Body of pancreas (tissue), 4 donors: ENCODE results near the gene MS4A4E.

Source experiments
- POLR2A ChIP-seq, 3 donors: fragments of 450-650 bp; IDR thresholded peaks; one replicate each; pipeline ENCODE4 v1.6.1; 2016; ENCODE audit warnings: antibody characterized with exemption in 3 of 3, mild to moderate bottlenecking in 2 of 3
- TF ChIP-seq, protein P1 (sequence below), 7 experiments: fragments of 450-650 bp in 4 of 7; fragments of 200-600 bp in 3 of 7; sonication (generic) in 3 of 7; IDR thresholded peaks; one replicate each; pipeline ENCODE4 v1.5.1; 2016 to 2019; ENCODE audit warnings: antibody characterized with exemption in 7 of 7

- TF ChIP-seq POLR2A (IDR thresholded peaks at IDR 0.05): no peak
- TF ChIP-seq, protein P1, sequence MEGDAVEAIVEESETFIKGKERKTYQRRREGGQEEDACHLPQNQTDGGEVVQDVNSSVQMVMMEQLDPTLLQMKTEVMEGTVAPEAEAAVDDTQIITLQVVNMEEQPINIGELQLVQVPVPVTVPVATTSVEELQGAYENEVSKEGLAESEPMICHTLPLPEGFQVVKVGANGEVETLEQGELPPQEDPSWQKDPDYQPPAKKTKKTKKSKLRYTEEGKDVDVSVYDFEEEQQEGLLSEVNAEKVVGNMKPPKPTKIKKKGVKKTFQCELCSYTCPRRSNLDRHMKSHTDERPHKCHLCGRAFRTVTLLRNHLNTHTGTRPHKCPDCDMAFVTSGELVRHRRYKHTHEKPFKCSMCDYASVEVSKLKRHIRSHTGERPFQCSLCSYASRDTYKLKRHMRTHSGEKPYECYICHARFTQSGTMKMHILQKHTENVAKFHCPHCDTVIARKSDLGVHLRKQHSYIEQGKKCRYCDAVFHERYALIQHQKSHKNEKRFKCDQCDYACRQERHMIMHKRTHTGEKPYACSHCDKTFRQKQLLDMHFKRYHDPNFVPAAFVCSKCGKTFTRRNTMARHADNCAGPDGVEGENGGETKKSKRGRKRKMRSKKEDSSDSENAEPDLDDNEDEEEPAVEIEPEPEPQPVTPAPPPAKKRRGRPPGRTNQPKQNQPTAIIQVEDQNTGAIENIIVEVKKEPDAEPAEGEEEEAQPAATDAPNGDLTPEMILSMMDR (IDR thresholded peaks at IDR 0.05): no peak
Observed at GRCh38 chr11:60230681-60231080, 12.3 kb downstream of the MS4A4E start.
